ENCODE results near the gene ZFYVE19. TPM values are rescaled to one million over a fixed set of nuclear protein-coding genes. Genes with fewer than 3 reads are reported as not detected.

ZFYVE19 gene
- total and polyA plus RNA-seq, 2 of the 13 experiments (the other 11 are each of a cell fraction or from before 2014, with no cell fraction given) = 23.3 to 44.0 TPM

GRCh38 chr15:40807028-40807887 is at the start of gene ZFYVE19, which contains the start of gene DNAJC17 (continued):
- TF ChIP-seq AFF4 (CRISPR knock-in tag; IDR thresholded peaks at IDR 0.05) (no peak), ZNF605 (CRISPR knock-in tag; IDR thresholded peaks at IDR 0.05) (peak; percentile 44), ERF (CRISPR knock-in tag; IDR thresholded peaks at IDR 0.05) (peak; percentile 75; the same call in 1 of the 2 replicates), SATB2 (CRISPR knock-in tag; IDR thresholded peaks at IDR 0.05) (no peak), RFXAP (CRISPR knock-in tag; IDR thresholded peaks at IDR 0.05; ENCODE audit: borderline replicate concordance) (peak; percentile 36), ZNF781 (CRISPR knock-in tag; IDR thresholded peaks at IDR 0.05; ENCODE audit: borderline replicate concordance, not compliant biosample characterization) (peak; percentile 25), ZBTB14 (CRISPR knock-in tag; IDR thresholded peaks at IDR 0.05) (no peak), JUNB (CRISPR knock-in tag; IDR thresholded peaks at IDR 0.05; ENCODE audit: borderline replicate concordance) (no peak), SOX13 (IDR thresholded peaks at IDR 0.05) (no peak), SOX13 (CRISPR knock-in tag; conservative IDR thresholded peaks at IDR 0.05 in 1 of 2, IDR thresholded peaks at IDR 0.05 in 1 of 2) (peak in 1 of 2 experiments; percentile 53; a peak in 2 of 4 replicates), TBX3 (IDR thresholded peaks at IDR 0.05; ENCODE audit: borderline replicate concordance) (no peak), SNAPC2 (CRISPR knock-in tag; IDR thresholded peaks at IDR 0.05) (peak; percentile 84), NRL (CRISPR knock-in tag; IDR thresholded peaks at IDR 0.05; ENCODE audit: borderline replicate concordance) (peak; percentile 85; the same call in 1 of the 2 replicates), YEATS4 (CRISPR knock-in tag; IDR thresholded peaks at IDR 0.05; ENCODE audit: borderline replicate concordance) (peak; percentile 78; the same call in 1 of the 2 replicates), ZNF256 (CRISPR knock-in tag; conservative IDR thresholded peaks at IDR 0.05) (peak; percentile 47; the same call in 1 of the 2 replicates), SP4 (CRISPR knock-in tag; IDR thresholded peaks at IDR 0.05) (peak; percentile 74), SP140L (CRISPR knock-in tag; IDR thresholded peaks at IDR 0.05; ENCODE audit: borderline replicate concordance) (0 out of 2 replicates have a peak, but pooled peaks have one; percentile 8), THAP8 (CRISPR knock-in tag; IDR thresholded peaks at IDR 0.05; ENCODE audit: borderline replicate concordance) (no peak), ZNF496 (CRISPR knock-in tag; IDR thresholded peaks at IDR 0.05; ENCODE audit: insufficient replicate concordance) (no peak), FOXJ3 (CRISPR knock-in tag; IDR thresholded peaks at IDR 0.05; ENCODE audit: borderline replicate concordance) (peak; percentile 7; the same call in 1 of the 2 replicates), ZFP91 (CRISPR knock-in tag; IDR thresholded peaks at IDR 0.05; ENCODE audit: borderline replicate concordance) (peak; percentile 94)

Measured in HepG2 (cell line).